ENCODE data around the gene SFRP4. TPM values are rescaled to one million over a fixed set of nuclear protein-coding genes. Genes with fewer than 3 reads are reported as not detected.

SFRP4 gene
- total and polyA plus RNA-seq, 2 of the 8 experiments (the other 6 are each of a cell fraction or from before 2014, with no cell fraction given) = 0.03 TPM; not detected in 1

- no peak overlapping the region for H4K8ac ChIP-seq (ENCODE audit: extremely low read depth, insufficient read depth, low read length)
- no peak overlapping the region for H2BK20ac ChIP-seq (ENCODE audit: low read length)
- no peak overlapping the region for H2BK12ac ChIP-seq (ENCODE audit: low read depth, low read length)
- no peak overlapping the region for H3K23ac ChIP-seq (ENCODE audit: insufficient read length)
- no peak overlapping the region for H3K27ac ChIP-seq (ENCODE audit: low read depth, low read length)
- H4K91ac ChIP-seq (replicated peaks; ENCODE audit: insufficient read length, low read length) = no peak overlapping the region
- no peak overlapping the region for H3K4ac ChIP-seq (replicated peaks; ENCODE audit: insufficient read length, low read depth, low read length)
- WGBS, 2 experiments (ENCODE audit: extremely low coverage in 1 of 2, insufficient coverage in 1 of 2, insufficient read length in 1 of 2, insufficient replicate concordance in 2 of 2, low coverage in 1 of 2, low lambda C conversion rate in 2 of 2, missing lambda C conversion rate in 1 of 2) = 75% methylated on average over 2 of the region's 2 CpGs; no CpG with 5 or more reads in 1 of the 2 experiments
- H3K4me2 ChIP-seq (ENCODE audit: insufficient read depth in 1 of 2, low read depth in 2 of 2, low read length in 2 of 2) = no peak overlapping the region
- no peak overlapping the region for H3K14ac ChIP-seq (ENCODE audit: insufficient read length)
- peaks cover 6% of the 10 kb centered on the region; the same call in 1 of the 2 replicates for H3K23me2 ChIP-seq (ENCODE audit: low read depth, low read length)
- H3K36me3 ChIP-seq (ENCODE audit: control insufficient read depth in 2 of 4, insufficient read depth in 4 of 4, low read length in 3 of 4) = no peaks in the 10 kb centered on the region
- no peak overlapping the region for H4K5ac ChIP-seq (ENCODE audit: insufficient read length, low read depth, low read length)
- no peak overlapping the region for H2AFZ ChIP-seq (ENCODE audit: low read length)
- no peak overlapping the region for H3K4me3 ChIP-seq (ENCODE audit: extremely low read depth in 1 of 4, insufficient read depth in 2 of 4, low read depth in 3 of 4, low read length in 4 of 4)
- H3K9ac ChIP-seq (replicated peaks in 1 of 4; ENCODE audit: extremely low read depth in 1 of 4, low read depth in 3 of 4, low read length in 3 of 4) = no peak overlapping the region
- peaks cover 0 to 4% of the 10 kb centered on the region in 2 experiments for H4K20me1 ChIP-seq (replicated peaks in 1 of 2; ENCODE audit: control insufficient read depth in 1 of 2, insufficient read depth in 2 of 2, low read length in 2 of 2)
- no peak overlapping the region for H2BK15ac ChIP-seq (ENCODE audit: low read length)
- no peaks in the 10 kb centered on the region for H3K79me2 ChIP-seq (ENCODE audit: control insufficient read depth in 1 of 2, insufficient read depth in 2 of 2, low read length in 2 of 2)
- peaks cover 0 to 10% (median 3%) of the 10 kb centered on the region in 4 experiments; a peak in 5 of 7 replicates for H3K4me1 ChIP-seq (replicated peaks in 1 of 4; ENCODE audit: control insufficient read depth in 3 of 4, insufficient read depth in 4 of 4, low read length in 3 of 4)
- no peak overlapping the region for H3K56ac ChIP-seq (replicated peaks; ENCODE audit: insufficient read length, low read depth, low read length)
- FAIRE-seq = no peak
- no peaks in the 10 kb centered on the region for H3K79me1 ChIP-seq (ENCODE audit: low read depth, low read length)
- peaks cover 8 to 28% (median 21%) of the 10 kb centered on the region in 4 experiments for H3K27me3 ChIP-seq (replicated peaks in 1 of 4; ENCODE audit: control insufficient read depth in 3 of 4, extremely low read depth in 1 of 4, insufficient read depth in 3 of 4, low read length in 3 of 4)
- ChIA-PET CTCF (ENCODE audit: partially characterized antibody) (interaction anchor here (0.6 to 2.6 kb wide), 5 partner anchors 8 to 1425 kb away, joined by 3 to 13 read pairs (median 3); partner anchors contain the start of gene EPDR1), POLR2A (ENCODE audit: partially characterized antibody) (no interaction called here)
- H2AK5ac ChIP-seq (ENCODE audit: low read depth, low read length) = no peak overlapping the region
- H3K18ac ChIP-seq (ENCODE audit: extremely low read depth, low read length) = no peak overlapping the region
- DNase-seq (ENCODE audit: low read depth in 1 of 2, low spot score in 2 of 2) = no peak
- no peaks in the 10 kb centered on the region for H3K9me3 ChIP-seq (ENCODE audit: insufficient read depth in 2 of 2, low read depth in 1 of 2, low read length in 1 of 2)
- no peak overlapping the region for H2BK5ac ChIP-seq (ENCODE audit: low read depth, low read length)
- no peak overlapping the region for H2BK120ac ChIP-seq (replicated peaks; ENCODE audit: low read depth, low read length)
- TF ChIP-seq SAP30 (IDR thresholded peaks at IDR 0.05; ENCODE audit: insufficient read depth, insufficient replicate concordance, low read length) = no peak
Measured at GRCh38 chr7:37912756-37913155, 3.9 kb downstream of the SFRP4 start.

Data from H1 (cell line).